Endothelial cell of umbilical vein (primary cell): ENCODE data around the gene RNF157. TPM values are rescaled to one million over a fixed set of nuclear protein-coding genes. Genes with fewer than 3 reads are reported as not detected.

Experiments
- BruUV-seq: library from RNA; stranded (reverse); fragments of 400-500 nt; replicated peaks from 2 replicates; lab custom pipeline; 2021; lab: Mats Ljungman, UMichigan
- CTCF ChIA-PET: fragments of 300-600, 350-600 bp; sonication (Branson Sonifier 250); formaldehyde crosslinking; loops from one replicate; lab custom pipeline; 2021; ENCODE audit warnings: antibody characterized with exemption, inconsistent platforms; lab: Charles Lee
- POLR2A ChIA-PET: fragments of 300-600, 350-600 bp; sonication (Branson Sonifier 250); formaldehyde crosslinking; loops from one replicate; lab custom pipeline; 2021; ENCODE audit warnings: antibody characterized with exemption, inconsistent platforms; lab: Charles Lee
- DNase-seq: peaks from one replicate; pipeline ENCODE4 v3.0.0-alpha.2; 2011; ENCODE audit warnings: low read depth, low spot score
- FAIRE-seq: peaks from 2 replicates; lab custom pipeline; 2011; peaks lifted over from hg19 to GRCh38; lab: Jason Lieb, UNC
- H2AFZ ChIP-seq: 2 replicates; pipeline ENCODE4 v1.6.0; 2012; ENCODE audit warnings: low read depth, low read length, control low read depth, inconsistent platforms
- H3K27ac ChIP-seq: 2 replicates; pipeline ENCODE4 v1.5.1; 2011; ENCODE audit warnings: low read depth, mild to moderate bottlenecking, control low read depth, low read length, moderate library complexity; ENCODE audit not compliant: insufficient read depth
- H3K27me3 ChIP-seq, 2 experiments: 2 replicates each; pipeline versions ENCODE4 v1.6.0 to v1.6.1; 2011; ENCODE audit warnings: low read length in 2 of 2, mixed read lengths in 1 of 2; ENCODE audit not compliant: control insufficient read depth in 2 of 2, insufficient read depth in 2 of 2
- H3K36me3 ChIP-seq, 2 experiments: 2 replicates in 1 of 2; 3 replicates in 1 of 2; pipeline ENCODE4 v1.5.1; 2011; ENCODE audit warnings: low read length in 2 of 2, mild to moderate bottlenecking in 1 of 2, moderate library complexity in 1 of 2; ENCODE audit not compliant: control insufficient read depth in 2 of 2, insufficient read depth in 2 of 2; ENCODE audit errors: extremely low read depth in 1 of 2
- H3K4me1 ChIP-seq: 3 replicates; pipeline ENCODE4 v1.5.1; 2011; ENCODE audit warnings: mild to moderate bottlenecking, low read length; ENCODE audit not compliant: control insufficient read depth, insufficient read depth; ENCODE audit errors: extremely low read depth
- H3K4me2 ChIP-seq: 2 replicates; pipeline ENCODE4 v1.6.1; 2011; ENCODE audit warnings: low read length, control low read depth, mixed read lengths; ENCODE audit not compliant: insufficient read depth
- H3K4me3 ChIP-seq, 3 experiments: fragments of 200-600 bp in 1 of 3; sonication (generic), shearing (Covaris generic) in 1 of 3; replicated peaks in 1 of 3; 2 replicates each; pipeline ENCODE4 v1.5.1; 2011 to 2016; ENCODE audit warnings: control low read depth in 3 of 3, low read length in 3 of 3, mild to moderate bottlenecking in 2 of 3, inconsistent platforms in 1 of 3, low read depth in 1 of 3, moderate library complexity in 1 of 3; ENCODE audit not compliant: insufficient read depth in 1 of 3
- H3K79me2 ChIP-seq: 2 replicates; pipeline ENCODE4 v1.6.0; 2012; ENCODE audit warnings: low read length, inconsistent platforms; ENCODE audit not compliant: control insufficient read depth, insufficient read depth
- H3K9ac ChIP-seq: replicated peaks from 2 replicates; pipeline ENCODE3; 2011; ENCODE audit warnings: low read length, control low read depth; ENCODE audit not compliant: insufficient read depth; ENCODE audit errors: extremely low read depth
- H3K9me1 ChIP-seq: replicated peaks from 3 replicates; pipeline ENCODE4 v1.6.0; 2011; ENCODE audit warnings: mild to moderate bottlenecking, low read length; ENCODE audit not compliant: control insufficient read depth, insufficient read depth; ENCODE audit errors: extremely low read depth
- H3K9me3 ChIP-seq: replicated peaks from 2 replicates; pipeline ENCODE4 v1.5.1; 2012; ENCODE audit warnings: low read length, inconsistent platforms; ENCODE audit not compliant: control insufficient read depth, insufficient read depth
- H4K20me1 ChIP-seq: replicated peaks from 2 replicates; pipeline ENCODE3; 2011; ENCODE audit warnings: mild to moderate bottlenecking, low read length; ENCODE audit not compliant: control insufficient read depth, insufficient read depth; ENCODE audit errors: extremely low read depth
- CTCF ChIP-seq, 2 donors: IDR thresholded peaks; 1 replicate in 1 of 2; 2 replicates in 1 of 2; pipeline ENCODE4 v1.5.1; 2011; ENCODE audit warnings: low read length in 2 of 2, mild to moderate bottlenecking in 2 of 2, moderate library complexity in 2 of 2, control low read depth in 1 of 2, inconsistent platforms in 1 of 2, low read depth in 1 of 2; ENCODE audit not compliant: insufficient read depth in 1 of 2; ENCODE audit errors: extremely low read depth in 1 of 2
- EZH2 ChIP-seq: IDR thresholded peaks from 2 replicates; pipeline ENCODE4 v1.6.1; 2012; ENCODE audit warnings: borderline replicate concordance, low read depth, mild to moderate bottlenecking, moderate library complexity, low read length, inconsistent platforms; ENCODE audit not compliant: severe bottlenecking
- FOS ChIP-seq: IDR thresholded peaks from 2 replicates; pipeline ENCODE4 v1.6.1; 2011; ENCODE audit warnings: mild to moderate bottlenecking, low read length, moderate library complexity, borderline replicate concordance; ENCODE audit not compliant: insufficient read depth
- GATA2 ChIP-seq: IDR thresholded peaks from 2 replicates; pipeline ENCODE4 v1.7.0; 2011; ENCODE audit warnings: low read depth, mild to moderate bottlenecking, moderate library complexity, mixed read lengths, low read length; ENCODE audit not compliant: insufficient read length, insufficient read depth
- JUN ChIP-seq: IDR thresholded peaks from 2 replicates; pipeline ENCODE4 v1.6.1; 2011; ENCODE audit warnings: borderline replicate concordance, low read depth; ENCODE audit not compliant: insufficient read length, insufficient read depth
- MYC ChIP-seq: IDR thresholded peaks from one replicate; pipeline ENCODE4 v1.6.1; 2011; ENCODE audit warnings: mild to moderate bottlenecking, low read depth, low read length
- POLR2A ChIP-seq: IDR thresholded peaks from 2 replicates; pipeline ENCODE4 v1.6.1; 2012; ENCODE audit warnings: low read depth, mild to moderate bottlenecking, control low read depth, low read length
- POLR2AphosphoS5 ChIP-seq: IDR thresholded peaks from 2 replicates; pipeline ENCODE4 v1.6.1; 2012; ENCODE audit warnings: low read depth, mild to moderate bottlenecking, control low read depth, low read length, moderate library complexity; ENCODE audit not compliant: insufficient read depth
- dilution Hi-C: fragments of 300-500 bp; cut with MboI; formaldehyde crosslinking; loops from one replicate; pipeline ENCODE4 v1.15.0; 2019; ENCODE audit warnings: low sequenced_read_pairs; ENCODE audit not compliant: extremely low pct_ligation_motif_present
- intact Hi-C: fragments of 100-400 bp; cut with micrococcal nuclease; formaldehyde crosslinking; loops from one replicate; pipeline ENCODE4 v1.10.0; 2022
- polyA plus RNA-seq, 4 experiments: library from polyadenylated mRNA; depleted of rRNA in 3 of 4; stranded (reverse) in 3 of 4; unstranded in 1 of 4; fragments of >200 nt; gene quantifications; 2 replicates each; pipeline versions ENCODE4 v1.2.1 to v1.2.3, GENCODE V29; 2011 to 2012; ENCODE audit warnings: missing spikeins in 1 of 4
- total RNA-seq: library from RNA; stranded (reverse); gene quantifications from 2 replicates; pipeline ENCODE4 v1.2.3, GENCODE V29; 2021
- TF ChIP-seq, protein P1 (sequence below): IDR thresholded peaks from 2 replicates; pipeline ENCODE4 v1.6.1; 2011; ENCODE audit not compliant: insufficient read depth, insufficient read length

The RNF157 gene
- total and polyA plus RNA-seq, 2 donors (not counting 3 experiments of a cell fraction or from before 2014, with no cell fraction given), result 0.07 to 0.86 TPM

- intact Hi-C loops (loop anchor here (5.0 to 10.0 kb wide), 2 partner anchors 244 to 261 kb away; no protein-coding TSS in a partner anchor), dilution Hi-C loops (no loop called here)
- TF ChIP-seq CTCF (IDR thresholded peaks at IDR 0.05; ENCODE audit: extremely low read depth in 1 of 2, insufficient read depth in 1 of 2, low read depth in 1 of 2, low read length in 2 of 2), result no peak
- TF ChIP-seq GATA2, result no peak
- no peak for TF ChIP-seq JUN
- no peak for TF ChIP-seq EZH2
- TF ChIP-seq POLR2A, result no peak
- TF ChIP-seq MYC, result no peak
- TF ChIP-seq POLR2AphosphoS5, result no peak
- TF ChIP-seq, protein P1, sequence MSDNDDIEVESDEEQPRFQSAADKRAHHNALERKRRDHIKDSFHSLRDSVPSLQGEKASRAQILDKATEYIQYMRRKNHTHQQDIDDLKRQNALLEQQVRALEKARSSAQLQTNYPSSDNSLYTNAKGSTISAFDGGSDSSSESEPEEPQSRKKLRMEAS, result no peak
- no peak for TF ChIP-seq FOS
- no peaks in the 10 kb centered on the region for H3K4me1 ChIP-seq
- H3K27ac ChIP-seq, result no peak overlapping the region
- no peaks in the 10 kb centered on the region for H4K20me1 ChIP-seq
- no peaks in the 10 kb centered on the region for H3K79me2 ChIP-seq
- no peaks in the 10 kb centered on the region for H3K9me1 ChIP-seq
- DNase-seq (no peak), FAIRE-seq (no peak)
- ChIA-PET POLR2A (no interaction called here), CTCF (interaction anchor here (14.1 kb wide), 1 partner anchor 154 kb away, joined by 320 read pairs; no protein-coding TSS in a partner anchor)
- H3K4me3 ChIP-seq, result no peak overlapping the region
- H3K36me3 ChIP-seq, result peaks cover 0 to 2% of the 10 kb centered on the region in 2 experiments
- no peak overlapping the region for H2AFZ ChIP-seq
- H3K27me3 ChIP-seq, result no peaks in the 10 kb centered on the region
- no TSS peak for BruUV-seq
- H3K4me2 ChIP-seq, result no peak overlapping the region
- H3K9ac ChIP-seq, result no peak overlapping the region
- H3K9me3 ChIP-seq, result no peaks in the 10 kb centered on the region
Measured at GRCh38 chr17:76276069-76276431, 35.8 kb upstream of the RNF157 start.
